Lower leg skin (tissue), 4 donors: ENCODE measurements around the gene ACVRL1. TPM values are rescaled to one million over a fixed set of nuclear protein-coding genes. Genes with fewer than 3 reads are reported as not detected.

Source experiments
- DNase-seq, 2 donors: peaks; one replicate each; pipeline ENCODE4 v3.0.0-alpha.2; 2019; ENCODE audit warnings: low spot score in 2 of 2
- H3K4me3 ChIP-seq: fragments of 200-600 bp; sonication (generic); 2 replicates; pipeline ENCODE4 v1.5.1; 2017; ENCODE audit warnings: mild to moderate bottlenecking, low read depth; ENCODE audit not compliant: poor library complexity, severe bottlenecking
- POLR2A ChIP-seq, 2 donors: fragments of 450-650 bp; IDR thresholded peaks; one replicate each; pipeline ENCODE4 v1.6.1; 2016 to 2017; ENCODE audit warnings: antibody characterized with exemption in 2 of 2, mild to moderate bottlenecking in 1 of 2, moderate library complexity in 1 of 2
- WGBS, 2 donors: methylation state at CpG; one replicate each; pipeline ENCODE4 v1.1.5; 2018; 5-methylcytosine and 5-hydroxymethylcytosine counted together
- intact Hi-C: fragments of 100-400 bp; cut with DNase I; formaldehyde crosslinking; loops from one replicate; pipeline ENCODE4 v1.15.0; 2023; ENCODE audit warnings: low total_unique reads
- total RNA-seq, 4 donors: library from RNA; depleted of rRNA; stranded (reverse); fragments of >200 nt; gene quantifications; one replicate each; pipeline ENCODE4 v1.1.0, GENCODE V29; 2016
- TF ChIP-seq, protein P1 (sequence below), 3 donors: fragments of 450-650 bp; IDR thresholded peaks; one replicate each; pipeline ENCODE4 v1.5.1; 2016; ENCODE audit warnings: antibody characterized with exemption in 3 of 3, mild to moderate bottlenecking in 3 of 3, moderate library complexity in 2 of 3

The ACVRL1 gene
- total RNA-seq, 4 donors from 2014 or later = 12.9 to 99.8 (median 39.9) TPM

DNA sequence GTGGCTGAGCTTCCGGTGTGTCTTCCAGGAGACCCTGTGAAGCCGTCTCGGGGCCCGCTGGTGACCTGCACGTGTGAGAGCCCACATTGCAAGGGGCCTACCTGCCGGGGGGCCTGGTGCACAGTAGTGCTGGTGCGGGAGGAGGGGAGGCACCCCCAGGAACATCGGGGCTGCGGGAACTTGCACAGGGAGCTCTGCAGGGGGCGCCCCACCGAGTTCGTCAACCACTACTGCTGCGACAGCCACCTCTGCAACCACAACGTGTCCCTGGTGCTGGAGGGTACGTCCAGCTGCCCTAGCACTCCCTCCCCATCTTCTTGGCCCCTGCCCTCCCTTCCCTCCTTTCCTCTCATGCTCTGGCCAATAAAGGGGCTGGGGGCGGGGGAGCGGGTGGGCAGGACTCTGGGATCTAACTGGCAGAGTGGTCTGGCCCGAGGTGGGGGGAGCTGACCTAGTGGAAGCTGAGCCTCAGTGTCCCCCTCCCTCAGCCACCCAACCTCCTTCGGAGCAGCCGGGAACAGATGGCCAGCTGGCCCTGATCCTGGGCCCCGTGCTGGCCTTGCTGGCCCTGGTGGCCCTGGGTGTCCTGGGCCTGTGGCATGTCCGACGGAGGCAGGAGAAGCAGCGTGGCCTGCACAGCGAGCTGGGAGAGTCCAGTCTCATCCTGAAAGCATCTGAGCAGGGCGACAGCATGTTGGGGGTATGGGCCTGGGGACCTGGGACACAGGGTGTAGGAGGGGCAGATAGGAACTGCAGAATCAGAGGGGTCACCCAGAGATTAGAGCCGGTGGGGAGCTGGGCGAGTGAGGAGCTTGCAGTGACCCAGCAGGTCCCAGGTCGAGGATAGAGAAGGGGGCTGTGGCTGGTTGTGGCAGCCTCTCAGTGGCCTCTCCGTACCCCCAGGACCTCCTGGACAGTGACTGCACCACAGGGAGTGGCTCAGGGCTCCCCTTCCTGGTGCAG is 6.0 kb downstream of the ACVRL1 start:
- 77 to 83% methylated on average over 25 to 30 of the region's 30 CpGs for WGBS, 2 donors
- H3K4me3 ChIP-seq = no peak overlapping the region
- TF ChIP-seq, protein P1, sequence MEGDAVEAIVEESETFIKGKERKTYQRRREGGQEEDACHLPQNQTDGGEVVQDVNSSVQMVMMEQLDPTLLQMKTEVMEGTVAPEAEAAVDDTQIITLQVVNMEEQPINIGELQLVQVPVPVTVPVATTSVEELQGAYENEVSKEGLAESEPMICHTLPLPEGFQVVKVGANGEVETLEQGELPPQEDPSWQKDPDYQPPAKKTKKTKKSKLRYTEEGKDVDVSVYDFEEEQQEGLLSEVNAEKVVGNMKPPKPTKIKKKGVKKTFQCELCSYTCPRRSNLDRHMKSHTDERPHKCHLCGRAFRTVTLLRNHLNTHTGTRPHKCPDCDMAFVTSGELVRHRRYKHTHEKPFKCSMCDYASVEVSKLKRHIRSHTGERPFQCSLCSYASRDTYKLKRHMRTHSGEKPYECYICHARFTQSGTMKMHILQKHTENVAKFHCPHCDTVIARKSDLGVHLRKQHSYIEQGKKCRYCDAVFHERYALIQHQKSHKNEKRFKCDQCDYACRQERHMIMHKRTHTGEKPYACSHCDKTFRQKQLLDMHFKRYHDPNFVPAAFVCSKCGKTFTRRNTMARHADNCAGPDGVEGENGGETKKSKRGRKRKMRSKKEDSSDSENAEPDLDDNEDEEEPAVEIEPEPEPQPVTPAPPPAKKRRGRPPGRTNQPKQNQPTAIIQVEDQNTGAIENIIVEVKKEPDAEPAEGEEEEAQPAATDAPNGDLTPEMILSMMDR (IDR thresholded peaks at IDR 0.05) = no peak
- intact Hi-C loops = no loop called here
- peak in 1 of 2 donors; percentile 84 for DNase-seq

GRCh38 chr12:51914034-51914923 is 7.0 kb downstream of the ACVRL1 start:
- intact Hi-C loops = no loop called here
- H3K4me3 ChIP-seq = no peak overlapping the region
- DNase-seq = peak in 1 of 2 donors; percentile 56
- TF ChIP-seq POLR2A (IDR thresholded peaks at IDR 0.05) = no peak
- TF ChIP-seq, protein P1 (IDR thresholded peaks at IDR 0.05) = no peak
- 72 to 81% methylated on average over 17 of the region's 17 CpGs for WGBS, 2 donors

- intact Hi-C loops = loop anchor here (5.0 kb wide), 1 partner anchor 1738 kb away; no protein-coding TSS in a partner anchor
- 72 to 79% methylated on average over 27 to 28 of the region's 28 CpGs for WGBS, 2 donors
- TF ChIP-seq, protein P1 (IDR thresholded peaks at IDR 0.05) = no peak
- DNase-seq = peak in 1 of 2 donors; percentile 84
- no peak overlapping the region for H3K4me3 ChIP-seq
These were observed 7.8 kb downstream of the ACVRL1 start for GRCh38 chr12:51915003-51915625.

GRCh38 chr12:51915951-51916350 is 8.6 kb downstream of the ACVRL1 start:
- no peak overlapping the region for H3K4me3 ChIP-seq
- intact Hi-C loops = loop anchor here (5.0 kb wide), 1 partner anchor 1739 kb away; no protein-coding TSS in a partner anchor
- WGBS, 2 donors = 96 to 97% methylated on average over 11 of the region's 11 CpGs

More at GRCh38 chr12:51915951-51916350, 8.6 kb downstream of the ACVRL1 start:
- peak in 1 of 2 donors; percentile 80 for DNase-seq
- TF ChIP-seq, protein P1 (IDR thresholded peaks at IDR 0.05) = no peak
- no peak for TF ChIP-seq POLR2A (IDR thresholded peaks at IDR 0.05)
